Dermis microvascular lymphatic vessel endothelial cell (primary cell): ENCODE data around the gene CYBB. TPM values are rescaled to one million over a fixed set of nuclear protein-coding genes. Genes with fewer than 3 reads are reported as not detected.
"Not testable (repeated sequence)": the region's sequence is repeated elsewhere in the genome, so short reads cannot be mapped to it uniquely, and the experiment has no call there.

ENCODE experiments used
- DNase-seq, 2 donors: peaks; one replicate each; pipeline versions ENCODE4 v3.0.0 to v3.0.0-alpha.2; 2010; ENCODE audit warnings: low read depth in 2 of 2
- total RNA-seq: library from RNA; depleted of rRNA; stranded (reverse); fragments of >200 nt; gene quantifications from 2 replicates; pipeline ENCODE4 v1.2.1, GENCODE V29; 2014

Gene CYBB
- not detected in 2 replicates for total RNA-seq

DNA sequence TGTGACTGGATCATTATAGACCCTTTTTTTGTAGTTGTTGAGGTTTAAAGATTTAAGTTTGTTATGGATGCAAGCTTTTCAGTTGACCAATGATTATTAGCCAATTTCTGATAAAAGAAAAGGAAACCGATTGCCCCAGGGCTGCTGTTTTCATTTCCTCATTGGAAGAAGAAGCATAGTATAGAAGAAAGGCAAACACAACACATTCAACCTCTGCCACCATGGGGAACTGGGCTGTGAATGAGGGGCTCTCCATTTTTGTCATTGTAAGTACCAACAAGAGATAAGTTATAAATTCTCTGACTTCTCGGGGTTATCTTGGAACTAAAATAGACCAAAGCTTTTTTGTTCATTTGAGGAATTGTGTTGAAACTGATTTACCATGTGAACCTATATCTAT, at the start of gene CYBB:
Gene CYBB, plus strand, starts transcription at position 203 of the 400 bp plus-strand sequence. Its CDS starts 19 bp downstream, at position 222.
- no peak for DNase-seq

GRCh38 chrX:37745354-37745753, 34.5 kb upstream of the CYBB start:
- DNase-seq, result peak; percentile 41 to 56

DNA sequence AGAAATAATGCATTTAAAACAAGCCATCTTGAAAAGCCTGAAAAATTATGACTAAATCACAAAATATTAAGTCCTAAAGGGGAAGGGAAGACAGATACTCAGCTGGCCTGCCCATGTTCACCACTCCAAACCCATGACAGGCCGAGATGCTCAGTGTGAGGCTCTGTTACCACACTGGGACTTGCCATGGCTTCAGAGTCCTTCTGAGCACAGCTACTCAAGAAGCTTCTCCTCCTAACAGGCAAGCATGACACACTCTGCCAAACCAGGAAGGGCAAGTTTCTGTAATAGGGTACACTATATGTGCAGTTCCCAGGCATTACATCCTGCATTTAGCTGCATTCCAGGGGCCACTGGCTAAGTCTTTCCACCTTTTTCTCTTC, 34.0 kb upstream of the CYBB start:
- DNase-seq, result no peak

- no peak for DNase-seq
Measured at GRCh38 chrX:37746218-37746941, 33.5 kb upstream of the CYBB start.

DNA sequence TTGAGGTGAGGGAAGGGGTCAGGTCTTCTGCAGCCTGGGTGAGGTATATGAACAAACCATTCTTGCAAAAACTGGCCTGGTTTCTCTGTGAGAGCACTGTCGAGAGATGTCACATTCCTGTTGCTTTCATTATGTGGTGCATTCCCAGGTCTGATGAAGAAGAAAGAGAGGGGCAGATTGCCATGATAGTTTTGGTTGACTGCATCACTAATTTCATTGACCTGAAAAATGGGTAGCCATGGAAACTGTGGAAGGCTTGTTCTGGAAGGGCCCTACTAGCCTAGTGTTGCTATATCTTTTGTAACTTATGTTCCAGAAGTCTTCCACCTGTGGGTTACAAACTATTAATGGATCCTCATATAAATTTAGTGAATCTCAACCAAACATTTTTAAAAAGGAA, 32.9 kb upstream of the CYBB start:
- no peak for DNase-seq

GRCh38 chrX:37752281-37752680, 27.6 kb upstream of the CYBB start:
- DNase-seq, result no peak

- DNase-seq, result no peak
Measured at GRCh38 chrX:37752936-37753335, 26.9 kb upstream of the CYBB start.

GRCh38 chrX:37753384-37753783, 26.5 kb upstream of the CYBB start:
- no peak for DNase-seq

DNA sequence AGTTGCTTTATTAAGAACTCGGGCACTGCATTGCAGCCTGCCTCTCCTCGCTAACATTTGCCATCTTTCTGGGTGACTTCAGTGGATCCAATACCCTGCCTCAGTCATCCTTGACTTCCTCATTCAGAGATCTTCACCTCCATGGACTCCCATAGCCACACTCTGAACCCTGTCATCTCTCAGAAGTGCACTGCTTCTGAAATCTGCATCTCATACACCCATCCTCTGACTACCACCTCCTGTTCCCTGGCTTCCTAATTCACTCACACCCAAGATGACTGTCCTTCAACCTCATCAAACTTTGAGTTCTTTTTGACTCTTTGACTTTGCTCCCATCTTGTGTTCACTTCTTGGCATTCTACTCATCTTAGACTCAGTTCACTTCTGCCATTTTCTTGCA, 25.3 kb upstream of the CYBB start:
- no peak for DNase-seq

DNA sequence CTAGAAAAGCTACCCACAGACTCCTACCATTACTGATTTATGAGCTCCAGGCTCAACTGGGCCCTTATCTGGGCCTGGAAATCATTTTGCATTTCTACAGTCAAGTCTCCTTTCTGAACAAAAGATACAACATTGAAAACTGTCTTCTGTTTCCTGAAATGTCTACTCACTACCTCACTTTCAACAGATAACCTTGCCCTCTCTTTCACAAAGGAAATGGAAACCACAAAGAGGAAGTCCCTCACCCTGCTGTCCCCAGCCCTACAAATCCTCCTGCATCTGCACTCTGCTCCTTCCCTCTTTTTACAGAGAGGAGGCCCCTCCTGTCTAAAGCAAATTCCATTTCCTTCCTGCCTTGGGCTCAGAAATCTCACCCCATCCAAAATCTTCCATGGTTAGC, 24.8 kb upstream of the CYBB start:
- no peak for DNase-seq

- DNase-seq, result no peak
Measured at GRCh38 chrX:37757082-37757481, 22.8 kb upstream of the CYBB start.

- no peak for DNase-seq
Measured at GRCh38 chrX:37759351-37759750, 20.5 kb upstream of the CYBB start.

DNA sequence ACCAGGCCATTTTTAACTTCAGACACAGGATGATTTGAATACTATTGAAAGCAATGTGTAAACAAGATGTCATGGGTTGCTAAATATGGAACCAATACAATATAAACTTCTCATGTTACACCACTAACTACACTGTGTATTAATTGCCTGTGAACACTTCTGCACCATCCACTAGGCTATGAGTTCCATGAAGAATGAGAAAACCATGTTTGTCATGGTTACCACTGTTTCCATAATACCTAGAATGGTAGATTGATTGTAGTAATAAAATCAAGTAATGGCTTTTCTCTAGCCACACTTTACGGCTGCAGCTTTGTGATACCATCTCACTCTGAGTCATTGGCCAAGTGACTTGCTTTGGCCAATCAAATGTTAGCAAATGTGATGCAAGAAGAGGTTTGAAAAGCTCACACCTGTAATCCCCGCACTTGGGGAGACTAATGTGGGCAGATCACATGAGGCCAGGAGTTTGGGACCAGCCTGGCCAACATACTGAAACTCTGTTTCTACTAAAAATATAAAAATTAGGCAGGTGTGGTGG, 19.9 kb upstream of the CYBB start:
- DNase-seq, result no peak

- no peak for DNase-seq
Measured at GRCh38 chrX:37763400-37763799, 16.5 kb upstream of the CYBB start.

- DNase-seq, result no peak
Measured at GRCh38 chrX:37765507-37765906, 14.4 kb upstream of the CYBB start.

- DNase-seq, result no peak
Measured at GRCh38 chrX:37767430-37767829, 12.4 kb upstream of the CYBB start.

GRCh38 chrX:37768866-37769265, 11.0 kb upstream of the CYBB start:
- DNase-seq, result not testable (repeated sequence)

GRCh38 chrX:37776283-37776986, 3.4 kb upstream of the CYBB start:
- no peak for DNase-seq

DNA sequence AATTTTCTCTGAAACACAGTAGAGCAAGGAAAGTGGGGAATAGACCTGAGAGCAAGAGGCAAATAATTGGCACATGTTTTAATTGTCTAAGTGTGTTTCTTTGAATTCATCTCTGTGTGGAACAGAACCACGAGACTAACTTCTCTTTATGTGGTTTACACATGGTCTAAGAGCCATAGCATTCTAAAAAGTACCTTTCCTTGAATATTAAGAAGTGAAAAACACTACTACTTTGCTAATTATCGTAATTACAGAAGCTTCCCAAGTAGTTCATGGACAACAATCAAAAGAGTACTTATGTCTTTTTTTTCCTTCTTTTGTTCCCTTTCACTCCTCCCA, 2.9 kb upstream of the CYBB start:
- no peak for DNase-seq

GRCh38 chrX:37781081-37781480, 1.2 kb downstream of the CYBB start:
- no peak for DNase-seq

- DNase-seq, result peak in 1 of 2 donors; percentile 0
Measured at GRCh38 chrX:37781814-37782213, 2.0 kb downstream of the CYBB start.

- no peak for DNase-seq
Measured at GRCh38 chrX:37782359-37782758, 2.5 kb downstream of the CYBB start.

- DNase-seq, result no peak
Measured at GRCh38 chrX:37783305-37783704, 3.4 kb downstream of the CYBB start.
